HG02884 (cell line): Measurements from ENCODE around the gene SOHLH1.

ENCODE experiments used
- ATAC-seq: cut with Tn5 transposase; IDR thresholded peaks from one replicate; pipeline ENCODE4 v1.9.1; 2021; ENCODE audit warnings: mild to moderate bottlenecking, moderate library complexity; ENCODE audit not compliant: unreplicated experiment

SOHLH1 gene

DNA sequence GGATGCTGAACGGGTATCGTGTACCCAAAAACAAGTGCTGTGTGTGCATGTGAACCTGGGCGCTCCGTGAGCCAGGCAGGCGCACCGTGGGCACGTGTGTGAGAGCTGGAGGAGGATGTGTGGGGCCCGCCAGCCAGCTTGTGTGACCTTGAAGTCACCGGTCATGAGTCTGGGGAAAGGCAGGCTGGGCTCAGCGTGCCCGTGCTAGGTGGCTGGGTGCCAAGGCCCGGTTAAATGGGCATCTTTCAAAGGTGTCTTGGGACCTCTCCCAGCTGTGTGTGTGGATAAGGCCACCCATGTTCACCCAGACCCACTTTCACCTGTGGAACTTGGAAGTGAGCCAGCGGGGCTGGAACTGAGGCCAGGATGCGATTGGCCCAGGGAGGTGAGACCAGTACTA is 6.1 kb upstream of the SOHLH1 start:
- ATAC-seq: no peak

DNA sequence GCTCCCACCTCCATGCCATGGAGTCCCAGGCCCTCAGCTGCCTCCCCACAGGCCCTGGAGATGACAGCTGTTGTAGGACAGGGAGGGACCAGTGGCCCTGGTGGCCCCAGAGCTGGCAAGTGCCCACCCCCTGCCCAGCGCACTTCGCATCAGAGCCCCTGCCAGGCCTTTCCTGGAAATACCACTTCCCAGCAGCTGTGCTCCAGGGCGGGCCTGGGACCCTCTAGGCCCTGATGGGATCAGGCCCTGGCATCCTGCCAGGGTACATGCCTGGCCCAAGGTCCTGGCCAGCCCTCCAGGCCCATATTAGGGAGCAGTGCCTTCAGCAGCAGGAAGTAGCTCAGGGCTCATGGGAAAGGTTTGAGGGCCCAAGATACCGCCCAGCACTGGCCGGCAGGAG is 5.2 kb upstream of the SOHLH1 start:
- ATAC-seq: no peak

DNA sequence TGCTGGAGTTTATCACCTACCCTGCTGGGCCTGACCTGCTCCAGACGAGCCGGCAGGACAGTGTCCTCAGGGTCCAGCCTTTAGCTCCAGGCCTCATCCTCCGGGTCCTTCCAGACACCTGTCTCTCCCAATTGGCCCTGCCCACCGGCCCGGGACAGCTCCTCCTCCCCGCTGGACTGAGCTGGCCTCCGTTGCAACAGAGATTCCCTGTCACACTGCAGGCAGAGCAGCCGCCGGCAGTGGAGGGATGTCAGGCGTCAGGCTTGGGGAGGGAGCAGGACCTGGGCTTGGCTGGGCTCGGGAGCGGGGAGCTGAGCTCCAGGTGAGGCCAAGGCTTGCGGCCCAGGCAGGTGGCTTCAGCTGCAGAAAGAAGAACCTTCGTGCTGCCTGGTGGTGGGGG is 4.4 kb upstream of the SOHLH1 start:
- no peak for ATAC-seq

GRCh38 chr9:135701959-135702721 is 2.9 kb upstream of the SOHLH1 start, which contains the start of gene KCNT1:
KCNT1 (plus strand) TSS chr9:135702185; CDS start chr9:135702259, 74 bp downstream.
- ATAC-seq: no peak

- ATAC-seq: no peak
Observed at GRCh38 chr9:135701067-135701958, 2.0 kb upstream of the SOHLH1 start.

DNA sequence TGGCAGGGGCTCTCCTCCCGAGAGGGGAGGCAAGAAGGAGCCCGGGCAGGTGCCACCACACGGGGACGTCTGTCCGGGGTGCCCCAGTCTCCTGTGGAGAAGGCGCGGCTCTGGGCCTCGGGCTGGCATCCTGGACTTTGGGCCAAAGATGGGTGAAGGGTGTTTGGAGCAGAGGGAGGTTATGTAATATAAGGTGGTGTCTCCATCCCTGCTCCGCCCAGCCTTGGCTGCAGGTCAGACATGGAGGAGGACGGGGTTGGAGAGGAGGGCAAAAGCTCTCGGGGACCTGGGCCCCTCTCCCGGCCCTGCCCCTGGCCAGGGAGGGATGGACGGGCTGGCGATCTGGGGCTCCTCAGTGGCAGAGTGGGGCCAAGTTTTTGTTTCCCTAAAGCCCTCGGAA is 1.2 kb upstream of the SOHLH1 start:
- no peak for ATAC-seq

- ATAC-seq: no peak
Observed at GRCh38 chr9:135698767-135699166, 514 bp downstream of the SOHLH1 start.

- ATAC-seq: no peak
Observed at GRCh38 chr9:135698236-135698635, 1.0 kb downstream of the SOHLH1 start.

- ATAC-seq: no peak
Observed at GRCh38 chr9:135697226-135697625, 2.1 kb downstream of the SOHLH1 start.

DNA sequence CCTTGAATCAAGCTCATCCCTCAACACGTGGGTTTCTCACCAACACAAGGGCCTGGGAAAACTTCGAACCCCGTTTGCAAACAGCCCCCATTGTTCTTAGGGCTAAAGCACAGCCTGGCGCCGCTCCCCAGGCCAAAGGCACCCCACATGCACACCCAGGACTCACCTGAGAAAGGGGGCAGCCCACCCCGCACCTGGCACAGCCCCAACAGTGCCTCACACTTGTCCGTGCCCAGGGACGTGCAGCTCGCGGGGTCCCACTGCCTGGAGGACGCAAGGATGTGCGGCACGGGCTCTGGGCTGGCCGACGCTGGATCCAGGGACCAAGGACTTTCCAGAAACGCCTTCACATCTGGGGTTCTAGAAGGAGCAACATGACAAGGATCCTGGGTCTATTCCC is 2.8 kb downstream of the SOHLH1 start:
- ATAC-seq: no peak

DNA sequence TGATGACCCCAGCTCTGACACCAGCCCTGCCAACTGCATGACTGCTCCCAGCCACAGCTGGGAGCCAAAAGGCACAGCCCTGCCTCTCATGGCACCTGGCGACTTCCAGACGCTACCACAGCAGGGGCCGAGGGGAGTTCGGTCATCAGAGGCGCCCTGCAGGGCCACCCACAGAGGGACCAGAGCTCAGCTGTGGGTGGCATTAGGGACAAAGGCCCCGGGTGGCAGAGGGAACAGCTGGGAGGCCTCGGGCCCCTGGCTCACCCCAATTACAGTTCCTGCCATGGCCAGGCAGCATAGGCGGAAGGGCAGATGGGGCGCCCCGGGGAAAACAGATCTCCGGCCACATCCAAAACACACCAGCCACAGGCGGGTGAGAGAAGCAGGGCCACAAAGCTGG is 3.6 kb downstream of the SOHLH1 start:
- ATAC-seq: no peak

GRCh38 chr9:135695036-135695435 is 4.2 kb downstream of the SOHLH1 start:
- ATAC-seq: no peak

- ATAC-seq: no peak
Observed at GRCh38 chr9:135694414-135694813, 4.9 kb downstream of the SOHLH1 start.

DNA sequence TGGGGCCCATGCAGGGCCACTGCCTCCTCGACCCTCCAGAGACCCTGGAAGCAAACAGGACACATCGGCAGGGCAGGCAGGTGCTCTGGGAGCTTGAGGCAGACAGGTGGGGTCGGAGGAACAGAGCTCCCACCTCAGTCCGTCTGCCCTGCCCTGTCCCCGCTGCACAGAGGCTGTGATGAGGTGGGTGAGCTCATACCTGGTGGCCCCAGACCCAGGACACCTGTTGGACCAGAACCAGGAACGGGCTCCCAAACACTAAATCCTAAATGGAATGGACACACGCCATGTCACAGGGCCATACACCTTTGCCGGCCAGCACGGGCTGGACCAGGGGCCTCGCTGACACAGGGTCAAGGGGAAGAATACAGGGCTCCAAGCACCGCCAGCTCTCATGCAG is 5.5 kb downstream of the SOHLH1 start:
- no peak for ATAC-seq

DNA sequence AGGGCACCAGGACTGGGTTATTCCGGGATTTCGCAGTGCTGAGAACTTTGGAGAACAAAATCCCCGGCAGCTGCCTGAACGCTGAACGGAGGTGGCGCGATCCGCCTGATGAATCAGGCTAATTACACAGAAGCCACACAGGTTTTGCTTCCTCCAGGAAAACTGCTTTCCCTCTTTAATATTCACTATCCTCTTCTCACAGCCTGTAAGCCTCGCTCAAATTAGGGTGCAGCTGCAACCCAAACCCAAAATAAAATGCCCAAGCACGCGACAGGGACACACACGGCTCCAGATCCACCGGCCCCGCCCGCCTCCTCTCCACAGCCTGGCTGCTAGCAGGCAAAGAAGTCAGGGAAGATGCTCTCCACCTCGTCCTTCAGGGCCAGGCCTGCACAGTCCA is 6.0 kb downstream of the SOHLH1 start:
- ATAC-seq: no peak

DNA sequence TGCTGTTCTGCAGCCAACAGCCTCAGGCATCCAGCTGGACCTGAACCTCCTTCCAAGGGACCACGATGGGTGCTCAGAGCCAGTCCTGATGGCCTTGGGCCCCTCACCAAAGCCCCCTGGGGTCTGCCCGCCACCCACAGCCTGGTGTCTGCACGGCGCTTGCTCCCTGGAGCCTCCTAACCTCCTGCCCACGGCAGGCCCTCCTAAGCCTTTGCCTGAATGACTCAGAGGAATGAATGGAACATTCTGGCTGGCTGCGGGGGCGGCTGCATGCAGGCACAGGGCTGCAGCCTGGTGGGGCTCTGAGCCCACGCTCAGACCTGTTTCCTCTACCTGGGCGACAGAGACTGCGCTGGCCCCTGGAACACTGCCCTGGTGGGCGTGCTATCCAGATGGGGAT is 6.9 kb downstream of the SOHLH1 start:
- ATAC-seq: no peak

DNA sequence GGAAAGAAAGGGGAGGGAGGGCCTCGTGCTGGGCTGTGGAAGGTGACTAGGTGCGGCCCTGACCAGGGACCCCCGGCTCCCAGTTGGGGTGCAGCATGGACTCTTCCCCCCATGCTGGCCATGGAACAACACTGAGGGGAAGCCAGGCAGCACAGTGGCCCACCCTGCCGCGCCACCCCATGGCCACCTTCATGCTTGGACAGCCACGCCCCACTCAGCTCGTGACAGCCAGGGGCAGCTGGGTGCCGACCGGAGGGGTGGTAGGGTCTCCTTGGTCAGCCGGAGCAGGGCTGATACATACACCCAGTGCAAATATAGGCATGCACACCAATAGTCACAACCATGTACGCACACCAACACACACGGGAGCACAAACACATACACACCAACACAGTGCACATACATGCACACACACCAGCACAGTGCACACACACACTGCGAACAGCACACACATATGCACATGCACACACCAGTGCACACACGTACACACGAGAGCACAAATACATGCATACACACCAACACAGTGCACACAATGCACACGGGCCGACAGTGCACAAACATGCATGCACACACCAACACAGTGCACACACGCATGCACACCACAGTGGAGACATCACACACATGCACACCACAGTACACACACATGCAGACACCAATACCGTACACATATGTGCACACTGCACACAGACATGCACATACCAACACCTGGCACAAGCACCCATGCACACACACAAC is 8.3 kb downstream of the SOHLH1 start:
- no peak for ATAC-seq

- ATAC-seq: no peak
Observed at GRCh38 chr9:135689011-135689410, 10.3 kb downstream of the SOHLH1 start.

GRCh38 chr9:135687216-135687615 is 12.1 kb downstream of the SOHLH1 start:
- ATAC-seq: no peak

DNA sequence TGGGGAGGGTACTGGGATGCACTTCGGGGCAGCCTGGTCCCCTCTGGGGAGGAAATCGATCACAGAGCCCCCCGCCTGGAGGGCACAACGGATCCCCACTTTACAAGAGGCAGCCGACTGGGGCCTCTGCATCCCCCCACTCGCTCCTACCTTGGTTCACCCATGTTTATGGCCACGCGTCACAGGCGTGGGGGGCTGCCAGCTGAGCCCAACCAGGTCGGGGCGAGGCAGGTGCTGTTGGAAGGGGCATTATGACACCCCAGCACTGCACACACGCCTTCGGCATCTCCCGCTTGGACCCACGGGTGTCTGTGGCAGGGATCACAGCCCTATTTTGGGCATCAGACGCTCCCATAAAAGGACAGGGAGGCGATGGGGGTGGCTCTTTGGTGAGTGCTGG is 14.6 kb downstream of the SOHLH1 start:
- no peak for ATAC-seq

DNA sequence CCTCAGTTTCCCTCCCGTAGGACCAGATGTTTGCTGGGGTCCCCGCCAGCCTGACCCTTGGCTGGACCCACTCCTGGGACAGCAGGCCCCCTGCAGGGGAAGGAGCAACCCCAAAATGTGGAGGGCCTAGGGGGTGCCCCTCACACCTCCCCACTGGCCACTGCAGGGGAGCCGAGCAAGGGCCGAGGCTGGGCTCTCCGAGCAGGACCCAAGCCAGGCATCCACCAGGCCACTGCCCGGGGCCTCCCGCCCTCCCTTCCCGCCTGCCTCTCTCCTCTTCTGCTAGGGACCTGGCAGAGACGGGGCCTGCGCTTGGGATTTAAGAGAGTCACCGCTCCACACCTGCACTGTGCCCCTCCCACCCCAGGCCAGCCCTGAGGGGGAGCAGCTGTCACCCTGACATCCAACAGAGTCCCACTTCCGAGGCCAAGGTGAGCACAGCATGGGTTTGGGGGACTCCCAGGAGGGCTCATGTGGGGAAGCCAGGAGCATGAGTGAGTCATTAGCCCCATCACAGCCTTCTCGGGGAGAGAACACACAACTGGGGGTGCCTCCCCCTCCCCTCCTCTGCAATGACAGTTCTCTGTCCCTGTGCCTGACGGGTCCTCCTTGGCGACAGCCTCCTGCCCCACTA is 15.8 kb downstream of the SOHLH1 start:
- no peak for ATAC-seq
